ENCODE data around the gene NIPAL3.
"Not testable (repeated sequence)": the region's sequence is repeated elsewhere in the genome, so short reads cannot be mapped to it uniquely, and the experiment has no call there.

Gene NIPAL3

DNA sequence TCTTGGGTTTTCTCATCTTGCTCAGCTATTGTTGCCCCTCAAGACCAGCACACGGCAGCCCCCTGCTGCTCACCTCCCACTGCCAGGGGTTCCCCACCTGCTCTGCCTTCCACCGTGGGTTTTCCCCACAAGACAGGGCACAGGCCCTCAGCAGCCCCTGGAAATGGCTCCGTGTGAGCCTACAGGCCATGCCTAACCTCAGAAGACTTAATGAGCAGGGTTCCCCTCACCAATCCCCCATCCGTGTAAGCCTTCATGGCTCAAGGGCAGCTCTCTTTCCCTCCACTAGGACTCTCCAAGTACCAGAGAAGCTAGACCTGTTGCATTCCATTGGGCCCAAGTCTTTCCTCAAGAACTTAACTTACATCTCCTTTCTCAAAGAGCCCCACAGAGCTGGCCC, 68.6 kb downstream of the NIPAL3 start:
- DNase-seq (ENCODE audit: insufficient read length) (no peak), FAIRE-seq (peak; percentile 30)
- TF ChIP-seq POLR2AphosphoS5 (IDR thresholded peaks at IDR 0.05; ENCODE audit: low read depth, low read length) (no peak), TAF1 (IDR thresholded peaks at IDR 0.05; ENCODE audit: borderline replicate concordance, low read depth, low read length) (no peak), POLR2A (IDR thresholded peaks at IDR 0.05; ENCODE audit: low read depth, low read length) (no peak)

- no peak for TF ChIP-seq POLR2A (IDR thresholded peaks at IDR 0.05; ENCODE audit: low read depth, low read length)
- TF ChIP-seq POLR2AphosphoS5 (IDR thresholded peaks at IDR 0.05; ENCODE audit: low read depth, low read length): no peak
- TF ChIP-seq TAF1 (IDR thresholded peaks at IDR 0.05; ENCODE audit: borderline replicate concordance, low read depth, low read length): no peak
- no peak for FAIRE-seq
- no peak for DNase-seq (ENCODE audit: insufficient read length)
These were observed 70.9 kb downstream of the NIPAL3 start for GRCh38 chr1:24486331-24487065.

DNA sequence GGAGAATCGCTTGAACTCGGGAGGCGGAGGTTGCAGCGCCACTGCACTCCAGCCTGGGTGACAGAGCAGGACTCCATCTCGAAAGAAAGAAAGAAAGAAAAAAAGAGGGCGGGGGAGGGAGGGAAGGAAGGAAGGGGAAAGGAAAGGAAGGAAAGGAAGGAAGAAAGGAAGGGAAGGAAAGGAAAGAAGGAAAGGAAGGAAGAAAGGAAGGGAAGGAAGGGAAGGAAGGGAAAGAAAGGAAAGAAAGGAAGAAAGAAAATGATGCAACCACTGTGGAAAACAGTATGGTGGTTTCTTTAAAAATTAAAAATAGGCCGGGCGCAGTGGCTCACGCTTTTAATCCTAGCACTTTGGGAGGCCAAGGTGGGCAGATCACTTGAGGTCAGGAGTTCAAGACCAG, 71.9 kb downstream of the NIPAL3 start:
- DNase-seq (ENCODE audit: insufficient read length): no peak
- no peak for TF ChIP-seq TAF1 (IDR thresholded peaks at IDR 0.05; ENCODE audit: borderline replicate concordance, low read depth, low read length)
- no peak for TF ChIP-seq POLR2A (IDR thresholded peaks at IDR 0.05; ENCODE audit: low read depth, low read length)
- TF ChIP-seq POLR2AphosphoS5 (IDR thresholded peaks at IDR 0.05; ENCODE audit: low read depth, low read length): no peak
- no peak for FAIRE-seq

- not testable (repeated sequence) for FAIRE-seq; DNase-seq (ENCODE audit: insufficient read length)
These were observed 72.6 kb downstream of the NIPAL3 start for GRCh38 chr1:24488159-24488558.

- TF ChIP-seq POLR2A (IDR thresholded peaks at IDR 0.05; ENCODE audit: low read depth, low read length): no peak
- no peak for TF ChIP-seq TAF1 (IDR thresholded peaks at IDR 0.05; ENCODE audit: borderline replicate concordance, low read depth, low read length)
- no peak for TF ChIP-seq POLR2AphosphoS5 (IDR thresholded peaks at IDR 0.05; ENCODE audit: low read depth, low read length)
- FAIRE-seq: no peak
- no peak for DNase-seq (ENCODE audit: insufficient read length)
These were observed 74.1 kb downstream of the NIPAL3 start for GRCh38 chr1:24489674-24490073.

GRCh38 chr1:24490101-24490781, 74.6 kb downstream of the NIPAL3 start:
- no peak for FAIRE-seq
- TF ChIP-seq POLR2AphosphoS5 (IDR thresholded peaks at IDR 0.05; ENCODE audit: low read depth, low read length) (no peak), TAF1 (IDR thresholded peaks at IDR 0.05; ENCODE audit: borderline replicate concordance, low read depth, low read length) (no peak), POLR2A (IDR thresholded peaks at IDR 0.05; ENCODE audit: low read depth, low read length) (no peak)
- no peak for DNase-seq (ENCODE audit: insufficient read length)

DNA sequence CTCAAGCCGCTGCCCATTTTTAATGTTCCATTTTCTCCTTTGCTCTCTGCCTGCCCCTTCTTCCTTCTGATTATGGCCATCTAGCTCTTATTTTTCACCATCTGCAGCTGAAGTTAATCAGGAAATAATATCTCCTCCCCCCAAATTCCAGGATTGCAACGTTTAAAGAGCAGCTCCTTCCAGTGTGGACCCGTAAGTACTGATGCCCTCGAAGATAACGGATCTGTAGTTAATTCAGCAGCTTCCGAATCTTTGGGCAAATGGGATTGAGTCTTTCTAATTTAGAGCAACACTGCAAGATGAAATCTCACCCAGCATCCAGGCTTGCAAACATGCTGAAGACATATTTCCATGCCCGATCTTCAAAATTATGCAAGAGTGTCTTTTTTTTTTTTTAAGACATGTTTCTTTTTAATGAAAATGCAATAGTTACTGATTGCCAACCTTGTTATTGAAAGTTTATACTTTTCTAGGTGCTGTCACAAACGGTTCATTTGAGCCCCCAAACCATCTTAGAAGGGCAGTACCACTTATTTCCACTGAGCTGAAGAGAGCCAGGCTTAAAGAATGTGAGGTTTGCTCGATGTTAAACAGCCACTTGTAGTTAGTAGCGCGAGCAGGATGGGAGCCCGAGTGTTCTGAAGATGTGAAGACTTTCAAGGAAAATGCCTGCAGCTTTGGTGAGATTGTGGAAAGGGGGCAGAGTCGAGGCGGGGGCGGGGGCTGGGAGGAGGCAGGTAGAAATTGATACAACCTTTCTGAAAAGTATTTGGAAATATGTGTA, 76.2 kb downstream of the NIPAL3 start:
- no peak for TF ChIP-seq TAF1 (IDR thresholded peaks at IDR 0.05; ENCODE audit: borderline replicate concordance, low read depth, low read length)
- no peak for TF ChIP-seq POLR2A (IDR thresholded peaks at IDR 0.05; ENCODE audit: low read depth, low read length)
- TF ChIP-seq POLR2AphosphoS5 (IDR thresholded peaks at IDR 0.05; ENCODE audit: low read depth, low read length): no peak
- FAIRE-seq: no peak
- DNase-seq (ENCODE audit: insufficient read length): no peak

DNA sequence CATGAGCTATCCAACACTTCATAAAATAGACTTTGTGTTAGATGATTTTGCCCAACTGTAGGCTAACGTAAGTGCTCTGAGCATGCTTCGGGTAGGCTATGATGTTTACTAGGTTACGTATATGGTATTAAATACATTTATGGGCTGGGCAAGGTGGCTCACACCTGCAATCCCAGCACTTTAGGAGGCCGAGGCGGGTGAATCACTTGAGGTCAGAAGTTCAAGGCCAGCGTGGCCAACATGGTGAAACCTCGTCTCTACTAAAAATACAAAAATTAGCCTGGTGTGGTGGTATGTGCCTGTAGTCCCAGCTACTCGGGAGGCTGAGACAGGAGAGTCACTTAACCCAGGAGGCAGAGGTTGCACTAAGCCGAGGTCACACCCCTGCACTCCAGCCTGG, 77.3 kb downstream of the NIPAL3 start:
- not testable (repeated sequence) for DNase-seq (ENCODE audit: insufficient read length); FAIRE-seq

DNA sequence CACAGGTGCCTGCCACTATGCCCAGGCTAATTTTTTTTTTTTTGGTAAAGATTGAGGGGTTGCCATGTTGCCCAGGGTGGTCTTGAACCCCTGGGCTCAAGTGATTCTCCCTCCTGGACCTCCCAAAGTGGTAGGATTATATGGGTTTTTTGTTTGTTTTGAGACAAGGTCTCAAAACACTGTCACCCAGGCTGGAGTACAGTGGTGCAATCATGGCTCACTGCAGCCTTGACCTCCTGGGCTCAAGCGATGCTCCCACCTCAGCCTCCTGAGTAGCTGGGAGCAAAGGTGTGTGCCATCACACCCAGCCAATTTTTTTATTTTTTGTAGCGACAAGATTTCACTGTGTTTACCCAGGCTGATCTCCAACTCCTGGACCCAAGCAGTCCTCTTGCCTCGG, 78.2 kb downstream of the NIPAL3 start:
- no peak for FAIRE-seq
- no peak for TF ChIP-seq POLR2A (IDR thresholded peaks at IDR 0.05; ENCODE audit: low read depth, low read length)
- no peak for TF ChIP-seq POLR2AphosphoS5 (IDR thresholded peaks at IDR 0.05; ENCODE audit: low read depth, low read length)
- no peak for TF ChIP-seq TAF1 (IDR thresholded peaks at IDR 0.05; ENCODE audit: borderline replicate concordance, low read depth, low read length)
- no peak for DNase-seq (ENCODE audit: insufficient read length)

- TF ChIP-seq POLR2AphosphoS5 (IDR thresholded peaks at IDR 0.05; ENCODE audit: low read depth, low read length) (no peak), TAF1 (IDR thresholded peaks at IDR 0.05; ENCODE audit: borderline replicate concordance, low read depth, low read length) (no peak), POLR2A (IDR thresholded peaks at IDR 0.05; ENCODE audit: low read depth, low read length) (no peak)
- no peak for FAIRE-seq
These were observed 83.0 kb downstream of the NIPAL3 start for GRCh38 chr1:24498589-24498988.

DNA sequence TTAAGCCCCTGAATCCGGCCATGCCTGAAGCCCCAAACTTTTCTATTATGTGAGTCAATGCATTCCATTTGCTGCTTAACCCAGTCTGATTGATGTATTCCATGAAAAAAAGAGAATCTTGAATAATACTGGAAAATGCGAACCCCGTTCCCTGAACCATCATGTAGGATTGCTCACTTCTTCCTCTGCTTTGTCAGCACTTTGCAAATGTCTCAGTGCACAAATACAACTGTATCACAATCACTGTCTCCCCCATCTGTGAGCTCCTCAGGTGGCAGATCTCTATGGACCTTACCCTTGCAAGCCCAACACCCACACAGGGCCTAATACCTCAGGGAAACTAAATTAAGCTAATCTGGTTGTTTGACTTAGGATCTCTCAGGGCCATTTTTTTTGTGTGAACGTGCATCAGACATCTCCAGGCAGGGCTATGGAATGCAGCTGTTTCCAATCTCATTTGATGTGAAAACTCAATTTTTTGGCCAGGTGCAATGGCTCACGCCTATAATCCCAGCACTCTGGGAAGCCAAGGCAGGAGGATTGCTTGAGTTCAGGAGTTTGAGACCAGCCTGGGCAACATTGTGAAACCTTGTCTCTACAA, 84.9 kb downstream of the NIPAL3 start:
- FAIRE-seq (no peak), DNase-seq (ENCODE audit: insufficient read length) (no peak)
- no peak for TF ChIP-seq POLR2A (IDR thresholded peaks at IDR 0.05; ENCODE audit: low read depth, low read length)
- no peak for TF ChIP-seq TAF1 (IDR thresholded peaks at IDR 0.05; ENCODE audit: borderline replicate concordance, low read depth, low read length)
- TF ChIP-seq POLR2AphosphoS5 (IDR thresholded peaks at IDR 0.05; ENCODE audit: low read depth, low read length): no peak

More at GRCh38 chr1:24498589-24498988, 83.0 kb downstream of the NIPAL3 start:
- DNase-seq (ENCODE audit: insufficient read length): no peak
